CD14-positive monocyte (primary cell): ENCODE measurements around the gene DACT1. TPM values are rescaled to one million over a fixed set of nuclear protein-coding genes. Genes with fewer than 3 reads are reported as not detected.

Experiments used
- DNase-seq, 3 donors: peaks; one replicate each; pipeline ENCODE4 v3.0.0-alpha.2; 2011 to 2022
- H2AFZ ChIP-seq: 2 replicates; pipeline ENCODE4 v1.6.0; 2012; ENCODE audit warnings: mild to moderate bottlenecking, low read depth, low read length, inconsistent platforms; ENCODE audit not compliant: insufficient read depth, poor library complexity, severe bottlenecking
- H3K27ac ChIP-seq, 2 donors: 1 replicate in 1 of 2; 2 replicates in 1 of 2; pipeline ENCODE4 v1.5.1; 2012 to 2013; ENCODE audit warnings: low read length in 2 of 2, control low read depth in 1 of 2, inconsistent platforms in 1 of 2, low read depth in 1 of 2, mild to moderate bottlenecking in 1 of 2
- H3K27me3 ChIP-seq, 2 donors: one replicate each; pipeline versions ENCODE4 v1.6.0 to v1.6.1; 2011 to 2013; ENCODE audit warnings: low read length in 2 of 2; ENCODE audit not compliant: control insufficient read depth in 2 of 2, insufficient read depth in 2 of 2
- H3K36me3 ChIP-seq, 2 donors: replicated peaks in 1 of 2; 1 replicate in 1 of 2; 2 replicates in 1 of 2; pipeline versions ENCODE4 v1.5.1 to v1.6.1; 2012 to 2013; ENCODE audit warnings: low read length in 2 of 2, control low read depth in 1 of 2, inconsistent platforms in 1 of 2, mild to moderate bottlenecking in 1 of 2; ENCODE audit not compliant: insufficient read depth in 2 of 2, control insufficient read depth in 1 of 2
- H3K4me1 ChIP-seq, 2 donors: 1 replicate in 1 of 2; 2 replicates in 1 of 2; pipeline versions ENCODE4 v1.5.1 to v1.6.1; 2012 to 2013; ENCODE audit warnings: low read length in 2 of 2, control low read depth in 1 of 2, inconsistent platforms in 1 of 2, mild to moderate bottlenecking in 1 of 2, moderate library complexity in 1 of 2; ENCODE audit not compliant: insufficient read depth in 2 of 2, control insufficient read depth in 1 of 2
- H3K4me2 ChIP-seq: replicated peaks from 2 replicates; pipeline ENCODE3; 2012; ENCODE audit warnings: low read length, moderate library complexity, mild to moderate bottlenecking; ENCODE audit not compliant: poor library complexity, severe bottlenecking; ENCODE audit errors: extremely low read depth
- H3K4me3 ChIP-seq, 3 experiments: fragments of 200-600 bp in 1 of 3; sonication (generic) in 1 of 3; replicated peaks in 1 of 3; 1 replicate in 2 of 3; 2 replicates in 1 of 3; pipeline ENCODE4 v1.5.1; 2011 to 2013; ENCODE audit warnings: low read length in 3 of 3, mild to moderate bottlenecking in 3 of 3, control low read depth in 2 of 3, low read depth in 2 of 3, inconsistent platforms in 1 of 3, moderate library complexity in 1 of 3
- H3K79me2 ChIP-seq: 2 replicates; pipeline ENCODE4 v1.6.0; 2012; ENCODE audit warnings: mild to moderate bottlenecking, control low read depth, inconsistent platforms, low read length, moderate library complexity; ENCODE audit not compliant: insufficient read depth
- H3K9ac ChIP-seq: 2 replicates; pipeline ENCODE4 v1.6.0; 2017; ENCODE audit warnings: low read length, mild to moderate bottlenecking; ENCODE audit not compliant: insufficient read depth, poor library complexity, severe bottlenecking
- H3K9me3 ChIP-seq, 2 donors: replicated peaks in 1 of 2; 1 replicate in 1 of 2; 2 replicates in 1 of 2; pipeline versions ENCODE4 v1.5.1 to v1.6.1; 2012 to 2013; ENCODE audit warnings: low read length in 2 of 2, control low read depth in 1 of 2; ENCODE audit not compliant: control insufficient read depth in 1 of 2, insufficient read depth in 1 of 2
- H4K20me1 ChIP-seq: 2 replicates; pipeline ENCODE4 v1.6.0; 2012; ENCODE audit warnings: mild to moderate bottlenecking, low read length, control low read depth, moderate library complexity; ENCODE audit not compliant: insufficient read depth
- H3K27ac Mint-ChIP-seq, 7 donors: one replicate each; pipeline ENCODE4 v1.8.0; 2020; ENCODE audit warnings: mild to moderate bottlenecking in 7 of 7, mixed read lengths in 7 of 7, moderate library complexity in 6 of 7, inconsistent platforms in 2 of 7
- H3K27me3 Mint-ChIP-seq, 3 donors: one replicate each; pipeline ENCODE4 v1.8.0; 2021 to 2022; ENCODE audit warnings: low read depth in 3 of 3, mild to moderate bottlenecking in 3 of 3, mixed read lengths in 3 of 3, moderate library complexity in 3 of 3, inconsistent platforms in 1 of 3
- H3K36me3 Mint-ChIP-seq, 2 donors: one replicate each; pipeline ENCODE4 v1.8.0; 2020; ENCODE audit warnings: mixed read lengths in 2 of 2, inconsistent platforms in 1 of 2, mild to moderate bottlenecking in 1 of 2
- H3K4me1 Mint-ChIP-seq: one replicate; pipeline ENCODE4 v1.8.0; 2020; ENCODE audit warnings: mild to moderate bottlenecking, mixed read lengths
- H3K4me3 Mint-ChIP-seq, 2 donors: one replicate each; pipeline ENCODE4 v1.8.0; 2020; ENCODE audit warnings: mild to moderate bottlenecking in 2 of 2, mixed read lengths in 2 of 2, moderate library complexity in 1 of 2
- H3K9me3 Mint-ChIP-seq, 7 donors: one replicate each; pipeline ENCODE4 v1.8.0; 2020 to 2022; ENCODE audit warnings: mixed read lengths in 7 of 7, mild to moderate bottlenecking in 6 of 7, moderate library complexity in 6 of 7, inconsistent platforms in 2 of 7
- WGBS: methylation state at CpG from one replicate; pipeline ENCODE4 v1.1.5; 2013; ENCODE audit warnings: missing lambda C conversion rate; ENCODE audit not compliant: insufficient coverage; 5-methylcytosine and 5-hydroxymethylcytosine counted together
- intact Hi-C, 2 donors: fragments of 100-400 bp; cut with micrococcal nuclease; formaldehyde crosslinking; loops; one replicate each; pipeline versions ENCODE4 v1.15.0 to v1.15.1; 2023
- polyA plus RNA-seq, 3 donors: library from polyadenylated mRNA; depleted of rRNA in 1 of 3; unstranded in 2 of 3; stranded (reverse) in 1 of 3; fragments of 300-500 nt in 2 of 3; fragments of >200 nt in 1 of 3; fragmentation: Illumina TruSeq in 2 of 3; gene quantifications; 1 replicate in 2 of 3; 2 replicates in 1 of 3; pipeline ENCODE4 v1.2.3, GENCODE V29; 2012 to 2021
- TF ChIP-seq, protein P1 (sequence below): fragments of 200-600 bp; IDR thresholded peaks from one replicate; pipeline ENCODE4 v1.8.0; 2022; ENCODE audit warnings: antibody characterized with exemption, mild to moderate bottlenecking

DACT1 gene
- polyA plus RNA-seq, 3 donors, result 0.09 TPM; not detected in 2

DNA sequence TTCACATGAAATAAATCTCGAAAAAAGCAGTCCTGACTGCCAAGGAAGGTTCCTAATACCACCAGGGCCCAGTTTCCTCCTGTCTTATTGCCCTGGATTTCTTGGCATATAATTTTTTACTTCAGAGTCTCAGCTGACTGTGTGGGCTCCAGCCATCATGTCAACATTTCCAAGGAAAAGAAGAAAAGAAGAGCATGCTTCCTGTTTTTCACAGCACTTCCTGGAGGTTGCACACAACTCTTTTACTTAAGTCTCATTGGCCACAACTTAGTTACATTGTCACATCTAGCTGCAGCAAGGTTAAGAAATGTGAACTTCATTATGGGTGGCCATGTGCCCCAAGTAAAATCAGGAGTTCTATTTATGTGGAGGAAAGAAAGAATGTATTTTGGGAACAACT is 24.3 kb downstream of the DACT1 start:
- WGBS, result 100% methylated on average over 1 of the region's 1 CpG
- DNase-seq, result no peak
- H3K9ac ChIP-seq, result no peak overlapping the region
- Mint-ChIP-seq H3K36me3 (no peaks in the 10 kb centered on the region), H3K4me3 (no peak overlapping the region), H3K9me3 (peaks cover 0 to 2% (median 0%) of the 10 kb centered on the region in 7 donors), H3K27ac (no peak overlapping the region), H3K27me3 (no peaks in the 10 kb centered on the region), H3K4me1 (peaks cover 10% of the 10 kb centered on the region)
- H4K20me1 ChIP-seq, result no peaks in the 10 kb centered on the region
- H3K27ac ChIP-seq, result no peak overlapping the region
- no peak overlapping the region for H3K4me3 ChIP-seq
- intact Hi-C loops, result no loop called here
- H3K4me1 ChIP-seq, result no peaks in the 10 kb centered on the region
- no peak overlapping the region for H2AFZ ChIP-seq
- H3K4me2 ChIP-seq, result no peak overlapping the region
- H3K9me3 ChIP-seq, result no peaks in the 10 kb centered on the region
- H3K79me2 ChIP-seq, result no peaks in the 10 kb centered on the region
- TF ChIP-seq, protein P1, sequence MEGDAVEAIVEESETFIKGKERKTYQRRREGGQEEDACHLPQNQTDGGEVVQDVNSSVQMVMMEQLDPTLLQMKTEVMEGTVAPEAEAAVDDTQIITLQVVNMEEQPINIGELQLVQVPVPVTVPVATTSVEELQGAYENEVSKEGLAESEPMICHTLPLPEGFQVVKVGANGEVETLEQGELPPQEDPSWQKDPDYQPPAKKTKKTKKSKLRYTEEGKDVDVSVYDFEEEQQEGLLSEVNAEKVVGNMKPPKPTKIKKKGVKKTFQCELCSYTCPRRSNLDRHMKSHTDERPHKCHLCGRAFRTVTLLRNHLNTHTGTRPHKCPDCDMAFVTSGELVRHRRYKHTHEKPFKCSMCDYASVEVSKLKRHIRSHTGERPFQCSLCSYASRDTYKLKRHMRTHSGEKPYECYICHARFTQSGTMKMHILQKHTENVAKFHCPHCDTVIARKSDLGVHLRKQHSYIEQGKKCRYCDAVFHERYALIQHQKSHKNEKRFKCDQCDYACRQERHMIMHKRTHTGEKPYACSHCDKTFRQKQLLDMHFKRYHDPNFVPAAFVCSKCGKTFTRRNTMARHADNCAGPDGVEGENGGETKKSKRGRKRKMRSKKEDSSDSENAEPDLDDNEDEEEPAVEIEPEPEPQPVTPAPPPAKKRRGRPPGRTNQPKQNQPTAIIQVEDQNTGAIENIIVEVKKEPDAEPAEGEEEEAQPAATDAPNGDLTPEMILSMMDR, result no peak
- H3K27me3 ChIP-seq, result no peaks in the 10 kb centered on the region
- H3K36me3 ChIP-seq, result no peaks in the 10 kb centered on the region

DNA sequence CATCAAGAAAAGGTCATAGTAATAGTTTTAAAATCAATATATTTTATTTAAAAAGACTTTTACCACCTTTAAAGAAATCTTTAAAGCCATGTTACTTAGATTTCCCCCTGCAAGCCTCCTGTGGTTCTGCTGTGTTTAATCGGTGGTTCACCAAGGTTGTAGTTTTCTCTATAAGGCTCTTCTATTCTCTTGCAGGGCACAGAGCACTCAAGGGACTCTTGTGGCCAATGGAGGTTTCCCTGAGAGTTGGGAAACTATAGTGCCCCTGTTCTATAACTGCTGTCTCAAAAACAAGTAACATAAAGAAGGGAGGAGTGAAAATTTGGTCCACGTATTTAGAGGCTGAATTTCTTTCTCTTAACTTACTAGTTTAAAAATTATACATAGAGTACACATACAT is 25.0 kb downstream of the DACT1 start:
- TF ChIP-seq, protein P1, result no peak
- Histone ChIP-seq H3K27me3 (no peaks in the 10 kb centered on the region), H3K4me3 (no peak overlapping the region), H3K4me2 (no peak overlapping the region), H3K9me3 (no peaks in the 10 kb centered on the region), H3K79me2 (no peaks in the 10 kb centered on the region), H3K9ac (no peak overlapping the region), H3K4me1 (no peaks in the 10 kb centered on the region), H3K27ac (no peak overlapping the region), H2AFZ (no peak overlapping the region), H3K36me3 (no peaks in the 10 kb centered on the region), H4K20me1 (no peaks in the 10 kb centered on the region)
- Mint-ChIP-seq H3K36me3 (no peaks in the 10 kb centered on the region), H3K9me3 (peaks cover 0 to 2% (median 0%) of the 10 kb centered on the region in 7 donors), H3K27ac (no peak overlapping the region), H3K4me3 (no peak overlapping the region), H3K4me1 (peaks cover 10% of the 10 kb centered on the region), H3K27me3 (no peaks in the 10 kb centered on the region)
- no peak for DNase-seq
- intact Hi-C loops, result no loop called here
- WGBS, result no CpG with 5 or more reads among the region's 2 CpGs
